Ascending aorta (tissue), 2 donors: ENCODE results near the gene GPD1L. TPM values are rescaled to one million over a fixed set of nuclear protein-coding genes. Genes with fewer than 3 reads are reported as not detected.

Experiments used
- DNase-seq, 2 donors: peaks; one replicate each; pipeline ENCODE4 v3.0.0-alpha.2; 2019; ENCODE audit warnings: low spot score in 2 of 2
- H3K27ac ChIP-seq, 2 donors: fragments of 200-600 bp; sonication (generic); one replicate each; pipeline ENCODE4 v1.5.1; 2016 to 2017; ENCODE audit warnings: mild to moderate bottlenecking in 1 of 2
- H3K27me3 ChIP-seq: fragments of 200-600 bp; sonication (generic); one replicate; pipeline ENCODE4 v1.5.1; 2017
- H3K36me3 ChIP-seq, 2 donors: fragments of 200-600 bp; sonication (generic); one replicate each; pipeline ENCODE4 v1.5.1; 2016
- H3K4me1 ChIP-seq, 2 donors: fragments of 200-600 bp; sonication (generic); one replicate each; pipeline ENCODE4 v1.5.1; 2016 to 2017; ENCODE audit warnings: mild to moderate bottlenecking in 1 of 2
- H3K4me3 ChIP-seq, 2 donors: fragments of 200-600 bp; sonication (generic); one replicate each; pipeline ENCODE4 v1.5.1; 2016 to 2017; ENCODE audit warnings: mild to moderate bottlenecking in 1 of 2
- H3K9me3 ChIP-seq, 2 donors: fragments of 200-600 bp; sonication (generic); one replicate each; pipeline ENCODE4 v1.5.1; 2016
- intact Hi-C: fragments of 100-400 bp; cut with DNase I; formaldehyde crosslinking; loops from one replicate; pipeline ENCODE4 v1.15.1; 2023
- total RNA-seq: library from RNA; depleted of rRNA; stranded (reverse); fragments of >200 nt; gene quantifications from one replicate; pipeline ENCODE4 v1.1.0, GENCODE V29; 2016
- TF ChIP-seq, protein P1 (sequence below), 3 experiments: fragments of 200-600 bp in 2 of 3; fragments of 450-650 bp in 1 of 3; sonication (generic) in 2 of 3; IDR thresholded peaks; one replicate each; pipeline ENCODE4 v1.5.1; 2016 to 2019; ENCODE audit warnings: antibody characterized with exemption in 3 of 3, mild to moderate bottlenecking in 1 of 3, moderate library complexity in 1 of 3

The GPD1L gene
- total RNA-seq, 1 donor from 2014 or later, result 14.4 TPM

DNA sequence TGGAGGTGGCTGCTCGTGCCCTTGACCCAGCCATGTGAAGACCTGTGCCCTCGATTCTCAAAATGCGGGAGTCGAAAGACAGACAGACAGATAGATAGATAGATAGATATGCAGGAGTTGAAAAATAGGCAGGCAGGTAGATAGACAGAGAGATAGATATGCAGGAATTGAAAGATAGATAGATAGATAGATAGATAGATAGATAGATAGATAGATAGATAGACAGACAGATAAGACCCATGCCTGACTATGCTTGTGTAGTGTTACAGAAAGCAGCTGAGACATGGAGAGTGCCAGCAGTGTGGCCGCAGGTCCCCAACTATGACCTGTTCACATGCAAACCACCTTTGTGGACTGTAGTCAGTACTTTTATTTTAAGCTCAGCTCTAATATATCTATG, 17.2 kb downstream of the GPD1L start:
- intact Hi-C loops, result no loop called here
- DNase-seq, result no peak
- TF ChIP-seq, protein P1, sequence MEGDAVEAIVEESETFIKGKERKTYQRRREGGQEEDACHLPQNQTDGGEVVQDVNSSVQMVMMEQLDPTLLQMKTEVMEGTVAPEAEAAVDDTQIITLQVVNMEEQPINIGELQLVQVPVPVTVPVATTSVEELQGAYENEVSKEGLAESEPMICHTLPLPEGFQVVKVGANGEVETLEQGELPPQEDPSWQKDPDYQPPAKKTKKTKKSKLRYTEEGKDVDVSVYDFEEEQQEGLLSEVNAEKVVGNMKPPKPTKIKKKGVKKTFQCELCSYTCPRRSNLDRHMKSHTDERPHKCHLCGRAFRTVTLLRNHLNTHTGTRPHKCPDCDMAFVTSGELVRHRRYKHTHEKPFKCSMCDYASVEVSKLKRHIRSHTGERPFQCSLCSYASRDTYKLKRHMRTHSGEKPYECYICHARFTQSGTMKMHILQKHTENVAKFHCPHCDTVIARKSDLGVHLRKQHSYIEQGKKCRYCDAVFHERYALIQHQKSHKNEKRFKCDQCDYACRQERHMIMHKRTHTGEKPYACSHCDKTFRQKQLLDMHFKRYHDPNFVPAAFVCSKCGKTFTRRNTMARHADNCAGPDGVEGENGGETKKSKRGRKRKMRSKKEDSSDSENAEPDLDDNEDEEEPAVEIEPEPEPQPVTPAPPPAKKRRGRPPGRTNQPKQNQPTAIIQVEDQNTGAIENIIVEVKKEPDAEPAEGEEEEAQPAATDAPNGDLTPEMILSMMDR (IDR thresholded peaks at IDR 0.05), result no peak

DNA sequence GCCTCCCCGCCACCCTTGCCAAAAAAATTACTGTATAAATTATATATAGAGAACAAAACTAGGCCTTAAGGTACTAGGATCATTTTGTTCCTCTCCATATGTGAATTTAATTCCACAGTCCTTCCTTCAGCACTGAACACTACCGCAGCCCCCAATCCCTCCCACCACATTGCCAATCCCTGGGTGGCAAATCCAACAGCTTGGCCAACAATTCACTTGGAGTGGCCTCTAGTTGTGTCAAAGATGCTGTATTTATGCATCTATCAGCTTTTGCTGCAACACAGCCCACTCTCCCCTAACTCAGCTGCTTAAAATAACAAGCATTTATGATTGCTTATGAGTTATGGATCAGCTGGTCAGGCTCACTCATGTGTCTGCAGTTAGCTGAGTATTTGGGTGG, 18.6 kb downstream of the GPD1L start:
- Histone ChIP-seq H3K36me3 (peaks cover 0 to 5% of the 10 kb centered on the region in 2 donors), H3K9me3 (no peaks in the 10 kb centered on the region), H3K4me1 (no peaks in the 10 kb centered on the region), H3K27ac (no peak overlapping the region), H3K4me3 (no peak overlapping the region), H3K27me3 (no peaks in the 10 kb centered on the region)
- DNase-seq, result no peak
- intact Hi-C loops, result no loop called here
- TF ChIP-seq, protein P1 (IDR thresholded peaks at IDR 0.05), result no peak

More for the DNA sequence above, 17.2 kb downstream of the GPD1L start:
- no peaks in the 10 kb centered on the region for H3K36me3 ChIP-seq
- no peaks in the 10 kb centered on the region for H3K27me3 ChIP-seq
- no peaks in the 10 kb centered on the region for H3K9me3 ChIP-seq
- no peaks in the 10 kb centered on the region for H3K4me1 ChIP-seq
- no peak overlapping the region for H3K27ac ChIP-seq
- H3K4me3 ChIP-seq, result no peak overlapping the region

DNA sequence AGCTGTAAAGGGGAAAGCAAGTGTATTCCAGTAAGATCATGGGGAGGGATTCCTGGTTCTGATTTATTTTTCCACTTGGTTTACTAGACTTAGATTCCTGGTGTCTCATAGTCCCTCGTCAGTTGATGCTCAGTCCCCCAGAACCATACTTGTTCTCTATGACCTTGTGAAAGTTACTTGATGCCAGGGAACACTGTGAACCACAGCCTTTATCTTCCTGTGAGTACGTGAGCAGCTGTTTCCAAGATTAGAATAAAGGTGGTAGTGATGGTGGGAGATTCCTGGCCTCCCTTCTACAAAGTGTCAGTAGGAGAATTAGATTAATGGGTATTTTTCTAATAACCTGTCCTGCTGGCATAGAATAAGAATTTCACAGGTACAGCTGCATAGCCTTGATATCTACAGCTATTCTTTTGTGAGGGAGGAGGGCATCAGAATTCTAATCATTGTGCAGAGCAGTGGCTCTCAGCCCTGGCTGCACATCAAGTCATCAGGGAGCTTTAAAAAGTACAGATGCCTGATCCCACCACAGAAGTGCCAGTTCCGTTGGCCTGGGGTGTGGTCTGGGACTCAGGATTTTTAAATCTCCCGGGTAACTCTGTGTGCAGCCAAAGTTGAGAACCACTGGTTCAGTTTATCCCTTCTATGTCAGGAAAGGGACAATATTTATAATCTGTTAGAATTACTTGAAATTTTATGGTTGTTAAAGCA, 20.0 kb downstream of the GPD1L start:
- no peak overlapping the region for H3K4me3 ChIP-seq
- H3K27ac ChIP-seq, result no peak overlapping the region
- intact Hi-C loops, result no loop called here
- DNase-seq, result no peak
- no peaks in the 10 kb centered on the region for H3K9me3 ChIP-seq
- TF ChIP-seq, protein P1 (IDR thresholded peaks at IDR 0.05), result no peak
- peaks cover 0 to 18% of the 10 kb centered on the region in 2 donors for H3K36me3 ChIP-seq
- no peaks in the 10 kb centered on the region for H3K27me3 ChIP-seq
- H3K4me1 ChIP-seq, result no peaks in the 10 kb centered on the region

DNA sequence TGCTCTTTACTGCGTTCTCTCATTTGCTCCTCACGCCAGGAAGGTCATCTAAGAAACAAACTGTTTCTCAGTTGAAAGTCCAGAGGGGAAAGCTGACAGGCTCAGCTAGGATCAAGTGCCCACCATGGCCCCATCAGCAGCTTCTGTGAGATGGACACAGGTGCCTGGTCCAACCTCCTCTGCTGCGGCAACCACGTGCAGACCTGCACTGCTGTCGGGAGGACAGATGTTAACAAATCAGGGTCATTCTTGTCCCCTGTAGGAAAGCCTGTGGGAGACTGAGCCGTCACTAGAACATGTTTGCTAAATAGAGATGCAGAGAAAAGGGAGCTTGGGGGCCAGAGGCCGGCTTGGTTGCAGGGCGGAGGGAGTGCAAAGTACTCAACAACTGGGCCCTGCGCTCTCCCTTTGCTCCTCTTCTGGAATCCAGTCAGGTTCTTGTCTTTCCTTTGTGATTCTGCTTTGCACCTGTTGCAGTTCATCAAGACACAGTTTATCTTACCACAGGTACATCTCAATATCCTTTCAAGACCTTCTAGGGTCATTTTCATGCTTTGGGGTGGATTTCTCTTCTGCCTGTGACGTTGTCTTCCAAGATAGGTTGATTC, 20.9 kb downstream of the GPD1L start:
- TF ChIP-seq, protein P1 (IDR thresholded peaks at IDR 0.05), result no peak
- no peaks in the 10 kb centered on the region for H3K27me3 ChIP-seq
- no peaks in the 10 kb centered on the region for H3K9me3 ChIP-seq
- DNase-seq, result no peak
- intact Hi-C loops, result no loop called here
- H3K4me3 ChIP-seq, result no peak overlapping the region
- H3K4me1 ChIP-seq, result no peaks in the 10 kb centered on the region
- H3K36me3 ChIP-seq, result peaks cover 0 to 18% of the 10 kb centered on the region in 2 donors
- no peak overlapping the region for H3K27ac ChIP-seq

DNA sequence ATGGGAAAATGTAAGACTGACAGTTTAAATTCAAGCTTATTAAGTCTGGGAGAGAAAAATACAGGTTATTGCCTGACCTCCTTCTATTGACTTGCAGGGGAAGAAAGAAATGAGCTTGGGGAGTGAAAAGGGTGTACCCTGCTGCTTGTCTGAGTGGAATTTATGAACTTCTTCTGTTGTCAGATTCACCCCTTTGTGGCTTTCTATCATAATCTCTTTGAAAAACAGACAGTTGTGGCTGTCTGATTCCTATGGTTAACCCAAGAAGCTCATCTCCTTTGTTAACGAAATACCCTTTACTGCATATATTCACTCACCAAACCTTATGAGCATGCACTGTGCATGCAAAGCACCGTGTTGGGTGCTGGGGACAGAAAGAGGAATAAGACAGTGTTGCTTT, 22.5 kb downstream of the GPD1L start:
- Histone ChIP-seq H3K9me3 (no peaks in the 10 kb centered on the region), H3K27ac (no peak overlapping the region), H3K27me3 (no peaks in the 10 kb centered on the region), H3K4me3 (no peak overlapping the region), H3K4me1 (peaks cover 0 to 3% of the 10 kb centered on the region in 2 donors), H3K36me3 (peaks cover 0 to 18% of the 10 kb centered on the region in 2 donors)
- DNase-seq, result no peak
- TF ChIP-seq, protein P1 (IDR thresholded peaks at IDR 0.05), result no peak
- intact Hi-C loops, result no loop called here
